ENCODE measurements around the gene KLHL5. TPM values are rescaled to one million over a fixed set of nuclear protein-coding genes. Genes with fewer than 3 reads are reported as not detected.
A peak's percentile ranks its signal among the peaks of the same experiment; 100 is the strongest.

Gene KLHL5
- total RNA-seq, 4 donors from 2014 or later: 10.9 to 14.0 (median 11.8) TPM

- H3K36me3 ChIP-seq: no peaks in the 10 kb centered on the region
- no peaks in the 10 kb centered on the region for H3K9me3 ChIP-seq
- peak overlapping the region; percentile 68 to 87 (median 78) for H3K27ac ChIP-seq
- intact Hi-C loops (cut with DNase I; ENCODE audit: low total_unique reads) (loop anchor here (5.0 to 10.0 kb wide), 2 partner anchors 96 to 728 kb away; no protein-coding TSS in a partner anchor), in situ Hi-C loops (cut with MboI; ENCODE audit: low sequenced_read_pairs in 4 of 4) (loop anchor here in 1 of 4 donors (10.0 kb wide), 1 partner anchor 142 kb away; the partner anchor contains the start of gene WDR19)
- H3K4me1 ChIP-seq: peaks cover 6 to 17% of the 10 kb centered on the region in 2 donors
- no peaks in the 10 kb centered on the region for H3K27me3 ChIP-seq
- peak overlapping the region in 3 of 4 donors; percentile 54 to 72 (median 60) for H3K4me3 ChIP-seq
- DNase-seq (no peak), ATAC-seq (no peak)
- no peak for TF ChIP-seq POLR2A (IDR thresholded peaks at IDR 0.05)
- TF ChIP-seq CTCF (IDR thresholded peaks at IDR 0.05 in 4 of 5, conservative IDR thresholded peaks at IDR 0.05 in 1 of 5): no peak
These were observed 18.8 kb upstream of the KLHL5 start for GRCh38 chr4:39043058-39043860.

- DNase-seq (no peak), ATAC-seq (peak; percentile 16 to 17)
- no peaks in the 10 kb centered on the region for H3K9me3 ChIP-seq
- H3K4me3 ChIP-seq: peak overlapping the region; percentile 50 to 72 (median 57)
- H3K4me1 ChIP-seq: peaks cover 6 to 17% of the 10 kb centered on the region in 2 donors
- intact Hi-C loops (cut with DNase I; ENCODE audit: low total_unique reads): loop anchor here (2.0 to 10.0 kb wide), 4 partner anchors 97 to 729 kb away; partner anchors contain the start of gene WDR19
- TF ChIP-seq CTCF (IDR thresholded peaks at IDR 0.05 in 4 of 5, conservative IDR thresholded peaks at IDR 0.05 in 1 of 5): no peak
- peak in 1 of 2 donors; percentile 25 for TF ChIP-seq POLR2A (IDR thresholded peaks at IDR 0.05)
- no peaks in the 10 kb centered on the region for H3K27me3 ChIP-seq
- in situ Hi-C loops (cut with MboI; ENCODE audit: low sequenced_read_pairs in 4 of 4): loop anchor here in 1 of 4 donors (10.0 kb wide), 1 partner anchor 141 kb away; the partner anchor contains the start of gene WDR19
- peak overlapping the region; percentile 68 to 87 (median 78) for H3K27ac ChIP-seq
- no peaks in the 10 kb centered on the region for H3K36me3 ChIP-seq
These were observed 18.1 kb upstream of the KLHL5 start for GRCh38 chr4:39043861-39044363.

- intact Hi-C loops (cut with DNase I; ENCODE audit: low total_unique reads): loop anchor here (2.0 to 10.0 kb wide), 4 partner anchors 97 to 730 kb away; partner anchors contain the start of gene WDR19
- Histone ChIP-seq H3K27ac (peak overlapping the region; percentile 68 to 87 (median 78)), H3K27me3 (no peaks in the 10 kb centered on the region), H3K4me1 (peaks cover 6 to 17% of the 10 kb centered on the region in 2 donors), H3K36me3 (no peaks in the 10 kb centered on the region), H3K4me3 (peak overlapping the region; percentile 50 to 72 (median 57)), H3K9me3 (no peaks in the 10 kb centered on the region)
- ATAC-seq (peak; percentile 88 to 91), DNase-seq (peak; percentile 81 to 86)
- in situ Hi-C loops (cut with MboI; ENCODE audit: low sequenced_read_pairs in 4 of 4): loop anchor here in 1 of 4 donors (10.0 kb wide), 1 partner anchor 140 kb away; the partner anchor contains the start of gene WDR19
- no peak for TF ChIP-seq POLR2A (IDR thresholded peaks at IDR 0.05)
- no peak for TF ChIP-seq CTCF (IDR thresholded peaks at IDR 0.05 in 4 of 5, conservative IDR thresholded peaks at IDR 0.05 in 1 of 5)
These were observed 17.6 kb upstream of the KLHL5 start for GRCh38 chr4:39044364-39044955.

DNA sequence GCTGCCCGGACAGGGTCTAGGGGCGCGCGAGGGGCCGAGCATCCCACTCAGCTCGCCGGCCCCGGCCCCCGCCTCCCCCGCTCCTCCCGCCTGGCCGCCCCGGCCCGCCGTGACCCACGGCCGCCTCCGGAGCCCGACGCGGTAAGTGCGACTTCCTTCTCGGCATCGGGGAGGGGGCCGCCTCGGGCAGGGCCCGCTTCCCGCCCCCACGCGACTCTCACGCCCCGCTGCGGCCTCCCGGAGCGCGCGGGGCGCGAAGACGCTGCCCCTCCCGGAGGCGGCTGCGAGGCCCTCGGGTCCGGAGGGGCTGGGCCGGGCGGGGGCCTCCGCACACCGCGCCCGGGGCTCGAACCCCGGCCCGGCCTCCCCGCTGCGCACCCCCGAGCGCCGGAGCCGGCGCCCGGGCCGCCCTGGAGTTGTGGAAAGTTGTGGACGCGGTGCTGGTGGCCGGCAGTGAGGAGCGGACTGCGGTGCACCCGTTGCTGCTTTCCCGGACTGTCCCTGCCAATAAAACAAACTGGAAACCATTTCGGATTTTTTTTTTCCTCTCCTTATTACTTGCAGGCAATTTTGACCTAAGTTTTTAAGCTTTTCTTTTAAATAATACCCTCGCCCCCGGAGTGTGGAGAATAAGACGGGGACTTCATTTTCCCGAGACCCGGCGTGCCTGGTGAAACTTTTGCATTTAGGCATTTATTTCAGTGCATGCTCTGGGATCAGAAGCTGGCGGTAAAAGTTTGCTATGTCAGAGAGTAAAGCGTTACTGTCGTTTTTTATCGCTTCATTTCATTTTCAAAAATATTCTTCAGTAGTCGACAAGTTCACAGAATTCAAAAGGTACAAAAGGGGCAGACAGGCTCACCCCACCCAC, 16.8 kb upstream of the KLHL5 start:
- Histone ChIP-seq H3K4me3 (peak overlapping the region; percentile 50 to 72 (median 57)), H3K27ac (peak overlapping the region; percentile 68 to 87 (median 78)), H3K36me3 (no peaks in the 10 kb centered on the region), H3K9me3 (no peaks in the 10 kb centered on the region), H3K4me1 (peaks cover 6 to 17% of the 10 kb centered on the region in 2 donors), H3K27me3 (no peaks in the 10 kb centered on the region)
- ATAC-seq (peak; percentile 34 to 37), DNase-seq (no peak)
- peak in 1 of 2 donors; percentile 6 for TF ChIP-seq POLR2A (IDR thresholded peaks at IDR 0.05)
- TF ChIP-seq CTCF (IDR thresholded peaks at IDR 0.05 in 4 of 5, conservative IDR thresholded peaks at IDR 0.05 in 1 of 5): no peak
- in situ Hi-C loops (cut with MboI; ENCODE audit: low sequenced_read_pairs in 4 of 4): loop anchor here in 1 of 4 donors (10.0 kb wide), 1 partner anchor 140 kb away; the partner anchor contains the start of gene WDR19
- intact Hi-C loops (cut with DNase I; ENCODE audit: low total_unique reads): loop anchor here (2.0 to 10.0 kb wide), 4 partner anchors 98 to 730 kb away; partner anchors contain the start of gene WDR19

All from gastrocnemius medialis (tissue), 4 donors.